Spleen (tissue), 11 donors: ENCODE measurements around the gene MICALL2. TPM values are rescaled to one million over a fixed set of nuclear protein-coding genes. Genes with fewer than 3 reads are reported as not detected.

Experiments
- DNase-seq: peaks from one replicate; pipeline ENCODE4 v3.0.0-alpha.2; 2020
- H3K27ac ChIP-seq, 8 donors: fragments of 200-600 bp; sonication (generic) in 7 of 8; 1 replicate in 4 of 8; 2 replicates in 4 of 8; pipeline versions ENCODE4 v1.5.0 to v1.8.0; 2016 to 2021; ENCODE audit warnings: inconsistent platforms in 4 of 8, mild to moderate bottlenecking in 4 of 8, moderate library complexity in 1 of 8
- H3K27me3 ChIP-seq, 7 donors: fragments of 200-600 bp; sonication (generic) in 6 of 7; replicated peaks in 1 of 7; 1 replicate in 4 of 7; 2 replicates in 3 of 7; pipeline versions ENCODE4 v1.5.0 to v1.8.0; 2016 to 2021; ENCODE audit warnings: inconsistent platforms in 3 of 7, mild to moderate bottlenecking in 1 of 7
- H3K36me3 ChIP-seq, 6 donors: fragments of 200-600 bp; sonication (generic) in 5 of 6; 1 replicate in 4 of 6; 2 replicates in 2 of 6; pipeline versions ENCODE4 v1.5.0 to v1.8.0; 2016 to 2021; ENCODE audit warnings: inconsistent platforms in 2 of 6
- H3K4me1 ChIP-seq, 6 donors: fragments of 200-600 bp; sonication (generic) in 5 of 6; 1 replicate in 3 of 6; 2 replicates in 3 of 6; pipeline versions ENCODE4 v1.5.0 to v1.8.0; 2016 to 2021; ENCODE audit warnings: inconsistent platforms in 3 of 6
- H3K4me3 ChIP-seq, 8 donors: fragments of 200-600 bp; sonication (generic) in 7 of 8; 1 replicate in 4 of 8; 2 replicates in 4 of 8; pipeline versions ENCODE4 v1.5.0 to v1.8.0; 2016 to 2021; ENCODE audit warnings: inconsistent platforms in 4 of 8, mild to moderate bottlenecking in 4 of 8, moderate library complexity in 2 of 8
- H3K9me3 ChIP-seq, 8 donors: fragments of 200-600 bp; sonication (generic) in 7 of 8; 1 replicate in 4 of 8; 2 replicates in 4 of 8; pipeline versions ENCODE4 v1.5.0 to v1.8.0; 2016 to 2021; ENCODE audit warnings: inconsistent platforms in 4 of 8
- POLR2A ChIP-seq, 3 donors: fragments of 450-650 bp; IDR thresholded peaks; one replicate each; pipeline ENCODE4 v1.5.1; 2017; ENCODE audit warnings: antibody characterized with exemption in 3 of 3, mild to moderate bottlenecking in 1 of 3
- POLR2AphosphoS5 ChIP-seq, 3 donors: sonication (generic); formaldehyde crosslinking; IDR thresholded peaks; one replicate each; pipeline ENCODE4 v1.5.1; 2017; ENCODE audit warnings: antibody characterized with exemption in 3 of 3
- WGBS, 5 donors: extraction: QIAGEN DNeasy Blood & Tissue Kit in 3 of 5; methylation state at CpG; one replicate each; pipeline versions ENCODE4 v1.1.5 to v1.1.7; 2013 to 2018; 5-methylcytosine and 5-hydroxymethylcytosine counted together
- intact Hi-C: fragments of 100-400 bp; cut with DNase I; formaldehyde crosslinking; loops from one replicate; pipeline ENCODE4 v1.15.0; 2023; ENCODE audit warnings: low total_unique reads
- polyA plus RNA-seq, 3 donors: library from polyadenylated mRNA; stranded (reverse); fragments of 200-250 nt; gene quantifications; one replicate each; pipeline ENCODE4 v1.2.1, GENCODE V29; 2013
- total RNA-seq, 7 donors: library from RNA; depleted of rRNA in 3 of 7; stranded (reverse); fragments of >200 nt in 3 of 7; fragmentation: NEBNext Ultra II Directional in 4 of 7; extraction: Animal tissue kit (Norgen Biotek cat#: 25700) in 4 of 7; gene quantifications; one replicate each; pipeline versions ENCODE4 v1.1.0 to v1.2.1, GENCODE V29; 2016 to 2021
- TF ChIP-seq, protein P1 (sequence below), 11 experiments: fragments of 200-600 bp in 7 of 11; fragments of 450-650 bp in 4 of 11; sonication (generic) in 4 of 11; IDR thresholded peaks in 8 of 11; conservative IDR thresholded peaks in 3 of 11; 1 replicate in 7 of 11; 2 replicates in 4 of 11; pipeline versions ENCODE4 v1.4.0 to v1.8.0; 2016 to 2021; ENCODE audit warnings: antibody characterized with exemption in 11 of 11, inconsistent platforms in 4 of 11, mild to moderate bottlenecking in 1 of 11
- donor health status: healthy with polysubstance abuse.
- donor health status: DM: no; HTN: no; CAD: no; lungs with moderate emphysema.
- donor health status: DM: no; HTN: no; CAD: no.
- donor health status: Bipolar disorder and iron deficiency.
- donor health status: healthy.
- donor health status: DM: no; HTN: no; CAD: no.
- donor health status: DM: yes; HTN: yes; CAD: no.

The MICALL2 gene
- total and polyA plus RNA-seq, 10 donors, result 36.3 to 361 (median 96.7) TPM

DNA sequence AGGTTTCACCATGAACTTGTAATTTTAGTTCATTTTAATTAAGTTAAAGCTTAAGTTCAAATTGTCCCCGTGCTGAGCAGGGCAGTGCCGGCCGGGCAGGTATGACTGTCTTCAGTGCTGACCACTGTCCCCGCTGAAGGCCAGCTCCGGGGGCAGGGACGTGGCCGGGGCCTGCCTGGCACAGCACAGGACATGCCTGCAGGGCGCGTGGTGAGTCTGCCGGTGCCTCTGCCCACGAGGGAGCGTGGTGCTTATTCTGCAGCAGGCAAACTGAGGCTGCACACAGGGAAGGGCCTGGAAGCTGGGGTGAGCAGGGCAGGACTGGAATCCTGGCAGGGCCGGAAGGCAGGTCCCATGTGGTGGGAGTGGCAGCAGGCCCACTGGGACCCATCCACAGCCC lies 9.8 kb downstream of the MICALL2 start:
- Histone ChIP-seq H3K9me3 (no peaks in the 10 kb centered on the region), H3K27ac (peak overlapping the region in 5 of 8 donors; percentile 5 to 88 (median 85)), H3K27me3 (no peaks in the 10 kb centered on the region), H3K36me3 (peaks cover 0 to 49% (median 6%) of the 10 kb centered on the region in 6 donors), H3K4me3 (no peak overlapping the region), H3K4me1 (peaks cover 0 to 93% (median 43%) of the 10 kb centered on the region in 6 donors)
- intact Hi-C loops, result no loop called here
- TF ChIP-seq POLR2AphosphoS5 (IDR thresholded peaks at IDR 0.05) (no peak), POLR2A (IDR thresholded peaks at IDR 0.05) (no peak)
- TF ChIP-seq, protein P1, sequence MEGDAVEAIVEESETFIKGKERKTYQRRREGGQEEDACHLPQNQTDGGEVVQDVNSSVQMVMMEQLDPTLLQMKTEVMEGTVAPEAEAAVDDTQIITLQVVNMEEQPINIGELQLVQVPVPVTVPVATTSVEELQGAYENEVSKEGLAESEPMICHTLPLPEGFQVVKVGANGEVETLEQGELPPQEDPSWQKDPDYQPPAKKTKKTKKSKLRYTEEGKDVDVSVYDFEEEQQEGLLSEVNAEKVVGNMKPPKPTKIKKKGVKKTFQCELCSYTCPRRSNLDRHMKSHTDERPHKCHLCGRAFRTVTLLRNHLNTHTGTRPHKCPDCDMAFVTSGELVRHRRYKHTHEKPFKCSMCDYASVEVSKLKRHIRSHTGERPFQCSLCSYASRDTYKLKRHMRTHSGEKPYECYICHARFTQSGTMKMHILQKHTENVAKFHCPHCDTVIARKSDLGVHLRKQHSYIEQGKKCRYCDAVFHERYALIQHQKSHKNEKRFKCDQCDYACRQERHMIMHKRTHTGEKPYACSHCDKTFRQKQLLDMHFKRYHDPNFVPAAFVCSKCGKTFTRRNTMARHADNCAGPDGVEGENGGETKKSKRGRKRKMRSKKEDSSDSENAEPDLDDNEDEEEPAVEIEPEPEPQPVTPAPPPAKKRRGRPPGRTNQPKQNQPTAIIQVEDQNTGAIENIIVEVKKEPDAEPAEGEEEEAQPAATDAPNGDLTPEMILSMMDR (IDR thresholded peaks at IDR 0.05 in 8 of 11, conservative IDR thresholded peaks at IDR 0.05 in 3 of 11), result no peak
- 79 to 91% (median 85%) methylated on average over 13 of the region's 13 CpGs for WGBS, 5 donors
- no peak for DNase-seq

DNA sequence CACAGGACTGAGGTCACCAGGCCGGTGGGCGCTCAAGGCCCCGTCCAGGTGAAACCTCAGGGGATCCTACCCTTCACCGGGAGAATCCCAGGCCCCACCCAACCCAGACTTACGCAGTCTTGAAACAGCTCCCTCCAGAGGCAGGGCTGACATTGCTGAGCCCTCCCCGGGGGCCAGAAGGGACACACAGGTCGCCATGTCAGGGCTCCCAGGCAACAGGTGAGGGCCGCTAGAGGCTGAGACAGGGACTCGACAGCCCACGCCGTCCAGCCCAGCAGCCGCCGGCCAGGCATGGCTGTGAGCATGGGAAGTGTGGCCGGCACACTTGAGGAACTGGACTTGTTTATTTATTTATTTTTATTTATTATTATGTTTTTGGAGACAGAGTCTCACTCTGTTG lies 10.3 kb downstream of the MICALL2 start:
- H3K9me3 ChIP-seq, result no peaks in the 10 kb centered on the region
- no peak overlapping the region for H3K4me3 ChIP-seq
- peaks cover 0 to 53% (median 6%) of the 10 kb centered on the region in 6 donors for H3K36me3 ChIP-seq
- 79 to 94% (median 89%) methylated on average over 13 to 14 of the region's 14 CpGs for WGBS, 5 donors
- DNase-seq, result no peak
- no peaks in the 10 kb centered on the region for H3K27me3 ChIP-seq
- peak overlapping the region in 7 of 8 donors; percentile 5 to 84 (median 68) for H3K27ac ChIP-seq
- TF ChIP-seq POLR2A (IDR thresholded peaks at IDR 0.05) (no peak), POLR2AphosphoS5 (IDR thresholded peaks at IDR 0.05) (no peak)
- TF ChIP-seq, protein P1 (IDR thresholded peaks at IDR 0.05 in 8 of 11, conservative IDR thresholded peaks at IDR 0.05 in 3 of 11), result no peak
- H3K4me1 ChIP-seq, result peaks cover 0 to 91% (median 40%) of the 10 kb centered on the region in 6 donors
- intact Hi-C loops, result no loop called here

DNA sequence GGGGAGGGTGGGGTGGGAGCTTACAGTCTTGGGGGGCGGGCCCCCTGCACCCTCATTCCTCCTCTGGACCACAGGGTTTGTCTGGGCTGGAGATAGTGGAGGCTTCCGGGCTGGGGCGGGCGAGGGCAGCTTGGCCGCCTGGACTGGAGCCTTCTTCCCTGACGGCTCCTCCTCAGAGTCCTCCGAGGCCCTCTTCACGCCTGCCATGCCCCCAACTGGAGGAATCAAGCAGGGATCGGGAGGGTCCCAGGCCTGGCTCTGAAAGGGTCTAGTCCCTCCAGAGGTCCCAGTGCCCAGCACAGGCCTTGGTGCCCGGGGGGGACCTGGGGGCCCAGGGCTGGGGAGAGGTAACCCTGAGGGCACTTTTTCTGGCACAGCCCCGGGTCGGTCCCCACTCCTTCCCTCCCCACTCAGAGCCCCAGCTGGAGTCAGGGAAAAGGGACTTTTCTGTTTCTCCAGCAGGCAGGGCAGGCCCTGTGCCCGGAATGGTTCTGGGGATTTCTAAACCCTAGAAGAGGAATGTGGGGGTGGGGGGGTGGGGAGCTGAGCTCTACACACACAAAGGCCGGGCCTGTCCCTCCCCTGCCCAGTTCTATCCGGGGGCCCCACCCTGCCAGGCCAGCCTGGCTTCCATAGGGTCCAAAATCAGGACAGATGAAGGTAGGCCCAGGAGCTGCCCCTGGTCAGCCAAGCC lies 11.6 kb downstream of the MICALL2 start:
- peak overlapping the region in 7 of 8 donors; percentile 58 to 84 (median 68) for H3K27ac ChIP-seq
- intact Hi-C loops, result no loop called here
- no peak for DNase-seq
- no peak overlapping the region for H3K4me3 ChIP-seq
- H3K27me3 ChIP-seq, result no peaks in the 10 kb centered on the region
- 81 to 88% (median 83%) methylated on average over 6 to 15 of the region's 15 CpGs for WGBS, 5 donors
- H3K9me3 ChIP-seq, result no peaks in the 10 kb centered on the region
- peaks cover 0 to 78% (median 30%) of the 10 kb centered on the region in 6 donors for H3K4me1 ChIP-seq
- TF ChIP-seq POLR2AphosphoS5 (IDR thresholded peaks at IDR 0.05) (no peak), POLR2A (IDR thresholded peaks at IDR 0.05) (no peak)
- peaks cover 0 to 66% (median 6%) of the 10 kb centered on the region in 6 donors for H3K36me3 ChIP-seq

DNA sequence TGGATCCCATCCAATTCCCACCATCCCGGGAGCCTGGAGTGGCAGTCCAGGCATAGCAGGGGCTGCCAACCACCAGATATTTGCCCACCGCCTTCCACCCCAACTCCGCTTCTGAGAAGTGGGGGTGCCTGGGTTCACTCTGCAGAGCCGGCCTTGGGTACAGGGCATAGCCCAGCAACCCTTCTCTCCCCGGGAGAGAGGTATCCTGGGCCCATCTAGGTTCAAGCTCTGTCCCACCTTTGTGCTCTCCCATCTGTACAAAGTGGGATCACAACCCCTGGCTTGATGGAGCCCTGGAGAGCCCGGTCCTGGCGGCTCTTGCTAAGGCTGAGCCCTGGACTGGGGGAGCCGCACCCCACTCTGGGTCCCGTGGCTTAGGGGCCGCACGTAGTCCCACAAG lies 12.2 kb downstream of the MICALL2 start:
- Histone ChIP-seq H3K36me3 (peaks cover 0 to 71% (median 7%) of the 10 kb centered on the region in 6 donors), H3K4me3 (no peak overlapping the region), H3K9me3 (no peaks in the 10 kb centered on the region), H3K27ac (peak overlapping the region in 7 of 8 donors; percentile 51 to 84 (median 68)), H3K27me3 (no peaks in the 10 kb centered on the region), H3K4me1 (peaks cover 0 to 72% (median 27%) of the 10 kb centered on the region in 6 donors)
- intact Hi-C loops, result no loop called here
- WGBS, 5 donors, result 86 to 100% (median 90%) methylated on average over 3 to 11 of the region's 11 CpGs
- TF ChIP-seq POLR2AphosphoS5 (IDR thresholded peaks at IDR 0.05) (no peak), POLR2A (IDR thresholded peaks at IDR 0.05) (no peak)
- TF ChIP-seq, protein P1 (IDR thresholded peaks at IDR 0.05 in 8 of 11, conservative IDR thresholded peaks at IDR 0.05 in 3 of 11), result no peak
- no peak for DNase-seq
